DMS53 (cell line): ENCODE results near the gene POU6F1.

Source experiments
- DNase-seq: peaks from one replicate; lab custom pipeline; 2025; lab: John Stamatoyannopoulos, UW

Gene POU6F1

GRCh38 chr12:51160814-51161459 is 56.9 kb downstream of the POU6F1 start:
- no peak for DNase-seq

- DNase-seq = no peak
Observed at GRCh38 chr12:51156245-51156765, 61.6 kb downstream of the POU6F1 start.

DNA sequence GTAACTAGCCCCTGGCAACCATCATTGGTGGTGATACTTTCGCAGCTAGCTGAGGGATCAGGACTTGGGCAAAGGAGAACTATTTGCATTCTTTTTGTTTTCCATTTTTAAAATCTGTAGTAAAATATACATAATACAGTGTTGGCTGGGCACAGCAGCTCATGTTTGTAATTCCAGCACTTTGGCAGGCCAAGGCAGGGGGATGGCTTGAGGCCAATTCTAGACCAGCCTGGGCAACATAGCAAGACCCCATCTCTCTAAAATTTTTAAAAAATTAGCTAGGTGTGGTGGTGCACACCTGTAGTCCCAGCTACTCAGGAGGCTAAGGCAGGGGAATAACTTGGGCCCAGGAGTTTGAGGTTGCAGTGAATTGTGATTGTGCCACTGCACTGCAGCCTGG is 64.9 kb downstream of the POU6F1 start:
- no peak for DNase-seq

- DNase-seq = no peak
Observed at GRCh38 chr12:51150777-51151176, 67.1 kb downstream of the POU6F1 start.

DNA sequence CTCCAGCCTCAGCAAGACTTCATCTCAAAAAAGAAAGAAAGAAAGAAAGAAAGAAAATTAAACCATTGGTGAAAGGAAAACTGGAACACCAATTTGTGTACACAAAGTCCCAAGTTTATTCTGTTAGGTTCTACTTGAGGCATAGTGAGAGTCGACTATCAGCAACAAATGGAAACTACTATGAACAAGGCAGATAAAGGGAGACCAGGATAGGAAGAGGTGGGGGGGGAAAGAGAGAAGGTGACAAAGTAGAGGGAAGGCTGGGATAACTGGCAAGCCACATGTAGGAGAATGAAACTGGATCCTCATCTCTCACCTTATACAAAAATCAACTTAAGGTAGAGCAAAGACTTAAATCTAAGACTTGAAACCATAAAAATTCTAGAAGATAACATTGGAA is 70.6 kb downstream of the POU6F1 start:
- DNase-seq = no peak

GRCh38 chr12:51139292-51139844 is 78.5 kb downstream of the POU6F1 start:
- no peak for DNase-seq
